ENCODE results near the gene SNAPC2.

GRCh38 chr19:7914099-7914498, 6.0 kb upstream of the SNAPC2 start:
- TF ChIP-seq CTCF (IDR thresholded peaks at IDR 0.05): no peak
- TF ChIP-seq SIN3A (IDR thresholded peaks at IDR 0.05; ENCODE audit: borderline replicate concordance, insufficient read depth, low read depth, low read length): no peak
- TF ChIP-seq POLR2AphosphoS5 (IDR thresholded peaks at IDR 0.05; ENCODE audit: low read depth, low read length): no peak
- TF ChIP-seq REST (IDR thresholded peaks at IDR 0.05; ENCODE audit: insufficient read depth in 1 of 2, low read depth in 2 of 2, low read length in 1 of 2): no peak
- no peak for TF ChIP-seq TCF7L2 (IDR thresholded peaks at IDR 0.05; ENCODE audit: low read depth, low read length)

Measured in Panc1 (cell line).